Ovary (tissue), 9 donors: ENCODE results near the gene TPBG. TPM values are rescaled to one million over a fixed set of nuclear protein-coding genes. Genes with fewer than 3 reads are reported as not detected.

Experiments used
- DNase-seq, 5 donors: peaks; one replicate each; pipeline ENCODE4 v3.0.0-alpha.2; 2019 to 2020
- H3K27ac ChIP-seq, 2 donors: fragments of 200-600 bp; one replicate each; pipeline versions ENCODE4 v1.5.1 to v1.8.0; 2019 to 2022
- H3K27me3 ChIP-seq: fragments of 200-600 bp; one replicate; pipeline ENCODE4 v1.8.0; 2022
- H3K36me3 ChIP-seq: fragments of 200-600 bp; sonication (generic); one replicate; pipeline ENCODE4 v1.5.1; 2019
- H3K4me1 ChIP-seq: one replicate; pipeline ENCODE4 v1.8.1; 2013; ENCODE audit warnings: mild to moderate bottlenecking, moderate library complexity; ENCODE audit not compliant: insufficient read depth
- H3K4me3 ChIP-seq: fragments of 200-600 bp; sonication (generic); one replicate; pipeline ENCODE4 v1.5.1; 2017
- H3K9me3 ChIP-seq, 2 donors: fragments of 200-600 bp in 1 of 2; sonication (generic) in 1 of 2; one replicate each; pipeline versions ENCODE4 v1.5.1 to v1.8.1; 2013 to 2019; ENCODE audit warnings: mild to moderate bottlenecking in 1 of 2, moderate library complexity in 1 of 2
- CTCF ChIP-seq, 3 donors: fragments of 450-650 bp in 2 of 3; fragments of 200-600 bp in 1 of 3; IDR thresholded peaks; one replicate each; pipeline versions ENCODE4 v1.5.1 to v1.8.0; 2016 to 2022; ENCODE audit warnings: antibody characterized with exemption in 3 of 3, mild to moderate bottlenecking in 1 of 3
- EP300 ChIP-seq: sonication (generic); formaldehyde crosslinking; IDR thresholded peaks from one replicate; pipeline ENCODE4 v1.6.1; 2017; ENCODE audit warnings: antibody characterized with exemption
- POLR2A ChIP-seq: fragments of 450-650 bp; IDR thresholded peaks from one replicate; pipeline ENCODE4 v1.6.1; 2017; ENCODE audit warnings: antibody characterized with exemption, mild to moderate bottlenecking, moderate library complexity
- WGBS, 3 donors: extraction: QIAGEN DNeasy Blood & Tissue Kit in 1 of 3; methylation state at CpG; one replicate each; pipeline versions ENCODE4 v1.1.5 to v1.1.7; 2013 to 2017; 5-methylcytosine and 5-hydroxymethylcytosine counted together
- intact Hi-C, 4 donors: fragments of 100-400 bp; cut with DNase I; formaldehyde crosslinking; loops; one replicate each; pipeline versions ENCODE4 v1.11.0 to v1.15.1; 2022 to 2023
- polyA plus RNA-seq, 2 donors: library from polyadenylated mRNA; stranded (reverse); fragments of 200-250 nt in 1 of 2; fragments of 350-450 nt in 1 of 2; fragmentation: Illumina TruSeq in 1 of 2; extraction: RNeasy Lipid Tissue Mini Kit (QIAGEN cat#74804) in 1 of 2; gene quantifications; one replicate each; pipeline ENCODE4 v1.2.3, GENCODE V29; 2013 to 2014
- total RNA-seq, 7 donors: library from RNA; depleted of rRNA in 2 of 7; stranded (reverse); fragments of >200 nt in 2 of 7; fragmentation: NEBNext Ultra II Directional in 3 of 7; extraction: Animal tissue kit (Norgen Biotek cat#: 25700) in 3 of 7; gene quantifications; one replicate each; pipeline versions ENCODE4 v1.1.0 to v1.2.4, GENCODE V29; 2016 to 2023
- donor health status: DM: no; HTN: no; CAD: no; lungs with moderate emphysema.
- donor health status: DM: no; HTN: no; CAD: no.
- donor health status: Bipolar disorder and iron deficiency.
- donor health status: DM: yes; HTN: yes; CAD: no.
- donor health status: DM: no; HTN: no; CAD: no.
- donor health status: DM: yes; HTN: yes; CAD: no.

Gene TPBG
- total and polyA plus RNA-seq, 9 donors, result 3.8 to 34.7 (median 5.5) TPM

- intact Hi-C loops, result no loop called here
- DNase-seq, result no peak
- H3K4me3 ChIP-seq, result no peak overlapping the region
- no peaks in the 10 kb centered on the region for H3K4me1 ChIP-seq
- no peaks in the 10 kb centered on the region for H3K9me3 ChIP-seq
- no peak overlapping the region for H3K27ac ChIP-seq
- H3K27me3 ChIP-seq, result no peaks in the 10 kb centered on the region
- TF ChIP-seq EP300, result no peak
- H3K36me3 ChIP-seq, result no peaks in the 10 kb centered on the region
Measured at GRCh38 chr6:82376636-82377035, 13.0 kb downstream of the TPBG start.

- WGBS, 3 donors, result 86 to 92% (median 88%) methylated on average over 9 of the region's 9 CpGs
- Histone ChIP-seq H3K27me3 (no peaks in the 10 kb centered on the region), H3K27ac (no peak overlapping the region), H3K4me1 (no peaks in the 10 kb centered on the region), H3K9me3 (no peaks in the 10 kb centered on the region), H3K4me3 (no peak overlapping the region), H3K36me3 (no peaks in the 10 kb centered on the region)
- DNase-seq, result no peak
- TF ChIP-seq POLR2A, result no peak
- TF ChIP-seq EP300, result no peak
- TF ChIP-seq CTCF (IDR thresholded peaks at IDR 0.05), result no peak
- intact Hi-C loops, result no loop called here
Measured at GRCh38 chr6:82380566-82381185, 17.1 kb downstream of the TPBG start.

GRCh38 chr6:82381278-82381677 is 17.7 kb downstream of the TPBG start:
- Histone ChIP-seq H3K4me1 (no peaks in the 10 kb centered on the region), H3K27me3 (no peaks in the 10 kb centered on the region), H3K27ac (no peak overlapping the region), H3K4me3 (no peak overlapping the region), H3K36me3 (no peaks in the 10 kb centered on the region), H3K9me3 (no peaks in the 10 kb centered on the region)
- 91 to 95% (median 94%) methylated on average over 1 of the region's 1 CpG for WGBS, 3 donors
- TF ChIP-seq CTCF (IDR thresholded peaks at IDR 0.05), result no peak
- no peak for TF ChIP-seq POLR2A
- TF ChIP-seq EP300, result no peak
- DNase-seq, result no peak
- intact Hi-C loops, result no loop called here

GRCh38 chr6:82385102-82385501 is 21.5 kb downstream of the TPBG start:
- TF ChIP-seq CTCF (IDR thresholded peaks at IDR 0.05), result no peak
- no peak for TF ChIP-seq POLR2A
- no peak for TF ChIP-seq EP300
- Histone ChIP-seq H3K9me3 (no peaks in the 10 kb centered on the region), H3K4me1 (no peaks in the 10 kb centered on the region), H3K4me3 (no peak overlapping the region), H3K27ac (no peak overlapping the region), H3K27me3 (no peaks in the 10 kb centered on the region), H3K36me3 (no peaks in the 10 kb centered on the region)
- no peak for DNase-seq
- 52 to 69% (median 69%) methylated on average over 3 of the region's 3 CpGs for WGBS, 3 donors
- intact Hi-C loops, result no loop called here

GRCh38 chr6:82385546-82385945 is 21.9 kb downstream of the TPBG start:
- WGBS, 3 donors, result 40 to 64% (median 45%) methylated on average over 2 of the region's 2 CpGs
- Histone ChIP-seq H3K9me3 (no peaks in the 10 kb centered on the region), H3K4me3 (no peak overlapping the region), H3K27ac (no peak overlapping the region), H3K36me3 (no peaks in the 10 kb centered on the region), H3K27me3 (no peaks in the 10 kb centered on the region), H3K4me1 (no peaks in the 10 kb centered on the region)
- DNase-seq, result no peak
- intact Hi-C loops, result no loop called here
- TF ChIP-seq CTCF (IDR thresholded peaks at IDR 0.05), result no peak
- no peak for TF ChIP-seq EP300
- no peak for TF ChIP-seq POLR2A
